Central memory CD8-positive, alpha-beta T cell (primary cell): ENCODE results near the gene ALDH1L1.
A peak's percentile ranks its signal among the peaks of the same experiment; 100 is the strongest.
"Not testable (repeated sequence)": the region's sequence is repeated elsewhere in the genome, so short reads cannot be mapped to it uniquely, and the experiment has no call there.

Experiments used
- ATAC-seq: fragments of 150-1000 bp; cut with Tn5 transposase; replicated peaks from 2 replicates; pipeline ENCODE4 v1.10.0; 2022; ENCODE audit warnings: mild to moderate bottlenecking, moderate FRiP score, moderate number of reproducible peaks; ENCODE audit not compliant: poor library complexity, severe bottlenecking; ENCODE audit errors: extremely low read depth
- DNase-seq, 2 donors: peaks; one replicate each; pipeline ENCODE4 v3.0.0; 2021; ENCODE audit warnings: low spot score in 2 of 2
- H3K27ac Mint-ChIP-seq: one replicate; pipeline ENCODE4 v1.8.0; 2022; ENCODE audit warnings: low read depth, mild to moderate bottlenecking, moderate library complexity, mixed read lengths
- H3K27me3 Mint-ChIP-seq: one replicate; pipeline ENCODE4 v1.8.0; 2022; ENCODE audit warnings: mixed read lengths
- H3K36me3 Mint-ChIP-seq: one replicate; pipeline ENCODE4 v1.8.0; 2022; ENCODE audit warnings: mild to moderate bottlenecking, moderate library complexity, mixed read lengths; ENCODE audit not compliant: insufficient read depth
- H3K4me1 Mint-ChIP-seq: one replicate; pipeline ENCODE4 v1.8.0; 2022; ENCODE audit warnings: mixed read lengths
- H3K4me3 Mint-ChIP-seq: one replicate; pipeline ENCODE4 v1.8.0; 2022; ENCODE audit warnings: mild to moderate bottlenecking, moderate library complexity, mixed read lengths
- H3K9me3 Mint-ChIP-seq: one replicate; pipeline ENCODE4 v1.8.0; 2022; ENCODE audit warnings: mixed read lengths

ALDH1L1 gene

GRCh38 chr3:126080970-126081369 is 99.4 kb downstream of the ALDH1L1 start:
- ATAC-seq (no peak), DNase-seq (no peak)
- Mint-ChIP-seq H3K4me3 (no peak overlapping the region), H3K27me3 (no peaks in the 10 kb centered on the region), H3K27ac (no peak overlapping the region), H3K36me3 (peaks cover 12% of the 10 kb centered on the region), H3K4me1 (peaks cover 24% of the 10 kb centered on the region), H3K9me3 (no peaks in the 10 kb centered on the region)

- H3K27me3 Mint-ChIP-seq: no peaks in the 10 kb centered on the region
- peaks cover 13% of the 10 kb centered on the region for H3K4me1 Mint-ChIP-seq
These were observed 101.5 kb downstream of the ALDH1L1 start for GRCh38 chr3:126078866-126079265.

GRCh38 chr3:126077754-126078153 is 102.6 kb downstream of the ALDH1L1 start:
- no peak overlapping the region for H3K27ac Mint-ChIP-seq
- H3K9me3 Mint-ChIP-seq: no peaks in the 10 kb centered on the region
- H3K4me3 Mint-ChIP-seq: no peak overlapping the region
- ATAC-seq: no peak
- DNase-seq: no peak
- H3K27me3 Mint-ChIP-seq: no peaks in the 10 kb centered on the region
- peaks cover 6% of the 10 kb centered on the region for H3K36me3 Mint-ChIP-seq
- H3K4me1 Mint-ChIP-seq: peaks cover 6% of the 10 kb centered on the region

More at GRCh38 chr3:126078866-126079265, 101.5 kb downstream of the ALDH1L1 start:
- Mint-ChIP-seq H3K36me3 (peaks cover 12% of the 10 kb centered on the region), H3K9me3 (no peaks in the 10 kb centered on the region), H3K27ac (no peak overlapping the region), H3K4me3 (no peak overlapping the region)
- DNase-seq (no peak), ATAC-seq (no peak)

- Mint-ChIP-seq H3K4me3 (no peak overlapping the region), H3K4me1 (peaks cover 5% of the 10 kb centered on the region), H3K27ac (no peak overlapping the region), H3K9me3 (no peaks in the 10 kb centered on the region), H3K27me3 (no peaks in the 10 kb centered on the region), H3K36me3 (peaks cover 6% of the 10 kb centered on the region)
- ATAC-seq: no peak
- DNase-seq: no peak
These were observed 104.2 kb downstream of the ALDH1L1 start for GRCh38 chr3:126076140-126076539.

GRCh38 chr3:126070146-126070545 is 110.2 kb downstream of the ALDH1L1 start:
- Mint-ChIP-seq H3K9me3 (no peaks in the 10 kb centered on the region), H3K27ac (no peak overlapping the region), H3K4me1 (peaks cover 10% of the 10 kb centered on the region), H3K27me3 (no peaks in the 10 kb centered on the region), H3K4me3 (no peak overlapping the region), H3K36me3 (peaks cover 4% of the 10 kb centered on the region)
- DNase-seq (no peak), ATAC-seq (no peak)

GRCh38 chr3:126067959-126068358 is 112.4 kb downstream of the ALDH1L1 start:
- no peak for DNase-seq
- Mint-ChIP-seq H3K4me1 (peaks cover 26% of the 10 kb centered on the region), H3K4me3 (no peak overlapping the region), H3K9me3 (no peaks in the 10 kb centered on the region), H3K27ac (no peak overlapping the region), H3K36me3 (peaks cover 4% of the 10 kb centered on the region), H3K27me3 (no peaks in the 10 kb centered on the region)
- no peak for ATAC-seq

GRCh38 chr3:126066676-126067075 is 113.7 kb downstream of the ALDH1L1 start:
- H3K4me3 Mint-ChIP-seq, H3K9me3 Mint-ChIP-seq, H3K27ac Mint-ChIP-seq: not testable (repeated sequence)

GRCh38 chr3:126065876-126066275 is 114.5 kb downstream of the ALDH1L1 start:
- Mint-ChIP-seq H3K27ac (peak overlapping the region; percentile 54), H3K27me3 (no peaks in the 10 kb centered on the region), H3K9me3 (no peaks in the 10 kb centered on the region), H3K4me3 (no peak overlapping the region), H3K4me1 (peaks cover 26% of the 10 kb centered on the region), H3K36me3 (peaks cover 5% of the 10 kb centered on the region)
- no peak for DNase-seq
- ATAC-seq: no peak

More at GRCh38 chr3:126066676-126067075, 113.7 kb downstream of the ALDH1L1 start:
- H3K36me3 Mint-ChIP-seq, ATAC-seq, DNase-seq, H3K27me3 Mint-ChIP-seq: not testable (repeated sequence)
- peaks cover 26% of the 10 kb centered on the region for H3K4me1 Mint-ChIP-seq

GRCh38 chr3:126064627-126065258 is 115.6 kb downstream of the ALDH1L1 start:
- peak overlapping the region; percentile 43 for H3K27ac Mint-ChIP-seq
- no peaks in the 10 kb centered on the region for H3K9me3 Mint-ChIP-seq
- H3K27me3 Mint-ChIP-seq: no peaks in the 10 kb centered on the region

GRCh38 chr3:126063358-126063965 is 116.9 kb downstream of the ALDH1L1 start:
- Mint-ChIP-seq H3K4me3 (no peak overlapping the region), H3K27me3 (no peaks in the 10 kb centered on the region), H3K4me1 (peaks cover 29% of the 10 kb centered on the region), H3K9me3 (no peaks in the 10 kb centered on the region), H3K27ac (peak overlapping the region; percentile 43), H3K36me3 (peaks cover 6% of the 10 kb centered on the region)
- ATAC-seq (peak; percentile 28), DNase-seq (no peak)

More at GRCh38 chr3:126064627-126065258, 115.6 kb downstream of the ALDH1L1 start:
- ATAC-seq (no peak), DNase-seq (no peak)
- Mint-ChIP-seq H3K4me1 (peaks cover 26% of the 10 kb centered on the region), H3K36me3 (peaks cover 6% of the 10 kb centered on the region), H3K4me3 (no peak overlapping the region)

- Mint-ChIP-seq H3K36me3 (peaks cover 6% of the 10 kb centered on the region), H3K27me3 (no peaks in the 10 kb centered on the region), H3K9me3 (no peaks in the 10 kb centered on the region), H3K4me3 (no peak overlapping the region), H3K27ac (no peak overlapping the region), H3K4me1 (peaks cover 31% of the 10 kb centered on the region)
- DNase-seq (no peak), ATAC-seq (no peak)
These were observed 118.9 kb downstream of the ALDH1L1 start for GRCh38 chr3:126061301-126062032.

GRCh38 chr3:126060613-126061145 is 119.7 kb downstream of the ALDH1L1 start:
- H3K4me1 Mint-ChIP-seq: peaks cover 26% of the 10 kb centered on the region
- no peak for ATAC-seq
- H3K27me3 Mint-ChIP-seq: no peaks in the 10 kb centered on the region
- H3K36me3 Mint-ChIP-seq: peaks cover 6% of the 10 kb centered on the region
- no peak for DNase-seq
- H3K27ac Mint-ChIP-seq: no peak overlapping the region
- no peaks in the 10 kb centered on the region for H3K9me3 Mint-ChIP-seq
- no peak overlapping the region for H3K4me3 Mint-ChIP-seq
